ENCODE measurements around the gene SRCAP.

Gene SRCAP

DNA sequence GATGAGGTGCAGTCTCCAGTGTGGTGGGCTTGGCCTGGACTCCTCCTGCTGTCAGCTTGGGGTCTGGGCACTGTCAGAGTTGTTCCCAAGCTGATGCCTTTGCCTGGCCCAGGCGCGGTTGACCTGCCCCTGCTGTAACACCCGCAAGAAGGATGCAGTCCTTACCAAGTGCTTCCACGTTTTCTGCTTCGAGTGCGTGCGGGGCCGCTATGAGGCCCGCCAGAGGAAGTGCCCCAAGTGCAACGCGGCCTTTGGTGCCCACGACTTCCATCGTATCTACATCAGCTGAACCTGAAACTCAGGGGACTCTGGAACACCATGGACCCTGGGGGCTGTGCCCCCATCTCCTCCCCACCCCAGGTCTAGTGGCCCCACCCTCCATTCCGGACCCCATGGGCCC lies 74.9 kb downstream of the SRCAP start:
- H3K9me3 ChIP-seq, result no peaks in the 10 kb centered on the region
- H3K27me3 ChIP-seq, result no peaks in the 10 kb centered on the region
- H3K4me3 ChIP-seq, result no peak overlapping the region
- no peak overlapping the region for H3K4me2 ChIP-seq
- H3K9ac ChIP-seq, result no peak overlapping the region
- H3K4me1 ChIP-seq, result peaks cover 26% of the 10 kb centered on the region
- H4K20me1 ChIP-seq, result peaks cover 61% of the 10 kb centered on the region
- no peak for TF ChIP-seq Cebpa-rat (IDR thresholded peaks at IDR 0.05)
- peaks cover 74% of the 10 kb centered on the region for H3K36me3 ChIP-seq
- no peak overlapping the region for H3K27ac ChIP-seq

DNA sequence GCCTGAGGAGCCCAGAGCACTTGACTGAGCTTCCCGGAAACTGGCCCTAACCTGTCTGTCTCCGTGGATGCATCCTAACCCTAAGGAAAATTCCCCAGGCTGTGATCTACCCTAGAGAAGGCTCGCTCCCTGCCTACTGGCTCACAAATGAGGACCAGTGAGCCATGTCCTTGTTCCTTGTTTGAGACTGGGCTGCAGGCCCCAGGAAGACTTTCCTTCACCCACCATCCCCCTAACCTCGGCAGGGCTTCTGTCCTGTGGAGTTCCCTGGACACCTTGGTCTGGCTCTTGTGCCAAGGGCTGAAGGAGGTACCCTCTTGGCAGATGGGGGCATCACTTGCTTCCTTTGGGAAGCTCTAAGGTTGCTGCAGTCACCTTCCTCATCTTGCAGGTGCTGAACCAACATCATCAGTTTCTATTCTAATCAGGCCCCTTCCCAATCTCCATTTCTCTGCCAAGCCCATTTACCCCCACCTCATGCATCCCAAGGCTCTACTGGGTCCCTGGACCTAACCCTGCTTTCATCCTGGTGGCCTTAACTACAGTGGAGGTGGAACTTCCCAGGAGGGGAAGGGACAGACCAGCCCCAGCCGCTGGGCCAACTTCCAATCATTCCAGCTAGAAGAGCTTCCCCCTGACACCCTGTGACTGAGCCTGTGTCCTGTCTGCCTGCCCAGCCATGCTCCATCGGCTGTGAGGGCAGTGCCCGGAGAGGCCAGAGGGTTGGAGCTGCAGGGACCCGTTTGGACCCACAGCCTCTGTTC lies 75.6 kb downstream of the SRCAP start:
- TF ChIP-seq Cebpa-rat (IDR thresholded peaks at IDR 0.05), result no peak
- Histone ChIP-seq H3K36me3 (peaks cover 74% of the 10 kb centered on the region), H3K9me3 (no peaks in the 10 kb centered on the region), H3K4me3 (peak overlapping the region; percentile 90), H3K27me3 (no peaks in the 10 kb centered on the region), H3K4me2 (peak overlapping the region; percentile 97), H3K9ac (peak overlapping the region; percentile 95), H3K4me1 (peaks cover 26% of the 10 kb centered on the region), H3K27ac (peak overlapping the region; percentile 95; the same call in 1 of the 2 replicates), H4K20me1 (peaks cover 62% of the 10 kb centered on the region)

DNA sequence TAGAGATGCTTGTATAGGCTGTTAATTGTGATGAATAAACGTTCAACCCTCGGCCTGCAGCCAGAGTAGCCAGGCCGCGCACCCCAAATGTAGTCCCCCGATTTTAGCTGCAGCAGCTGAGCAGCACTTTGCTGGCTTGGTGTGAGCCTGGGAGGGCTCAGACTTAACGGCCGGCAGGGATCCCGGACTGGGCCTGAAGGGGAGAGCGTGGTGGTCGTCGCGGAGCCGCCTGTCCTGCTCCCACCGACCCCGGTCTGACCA lies 76.1 kb downstream of the SRCAP start:
- peak overlapping the region; percentile 95 for H3K27ac ChIP-seq
- peaks cover 66% of the 10 kb centered on the region for H4K20me1 ChIP-seq
- peak overlapping the region; percentile 90 for H3K4me3 ChIP-seq
- H3K4me2 ChIP-seq, result peak overlapping the region; percentile 97
- H3K9ac ChIP-seq, result peak overlapping the region; percentile 95
- no peak for TF ChIP-seq Cebpa-rat (IDR thresholded peaks at IDR 0.05)
- H3K4me1 ChIP-seq, result peaks cover 26% of the 10 kb centered on the region
- peaks cover 74% of the 10 kb centered on the region for H3K36me3 ChIP-seq
- no peaks in the 10 kb centered on the region for H3K9me3 ChIP-seq
- H3K27me3 ChIP-seq, result no peaks in the 10 kb centered on the region

DNA sequence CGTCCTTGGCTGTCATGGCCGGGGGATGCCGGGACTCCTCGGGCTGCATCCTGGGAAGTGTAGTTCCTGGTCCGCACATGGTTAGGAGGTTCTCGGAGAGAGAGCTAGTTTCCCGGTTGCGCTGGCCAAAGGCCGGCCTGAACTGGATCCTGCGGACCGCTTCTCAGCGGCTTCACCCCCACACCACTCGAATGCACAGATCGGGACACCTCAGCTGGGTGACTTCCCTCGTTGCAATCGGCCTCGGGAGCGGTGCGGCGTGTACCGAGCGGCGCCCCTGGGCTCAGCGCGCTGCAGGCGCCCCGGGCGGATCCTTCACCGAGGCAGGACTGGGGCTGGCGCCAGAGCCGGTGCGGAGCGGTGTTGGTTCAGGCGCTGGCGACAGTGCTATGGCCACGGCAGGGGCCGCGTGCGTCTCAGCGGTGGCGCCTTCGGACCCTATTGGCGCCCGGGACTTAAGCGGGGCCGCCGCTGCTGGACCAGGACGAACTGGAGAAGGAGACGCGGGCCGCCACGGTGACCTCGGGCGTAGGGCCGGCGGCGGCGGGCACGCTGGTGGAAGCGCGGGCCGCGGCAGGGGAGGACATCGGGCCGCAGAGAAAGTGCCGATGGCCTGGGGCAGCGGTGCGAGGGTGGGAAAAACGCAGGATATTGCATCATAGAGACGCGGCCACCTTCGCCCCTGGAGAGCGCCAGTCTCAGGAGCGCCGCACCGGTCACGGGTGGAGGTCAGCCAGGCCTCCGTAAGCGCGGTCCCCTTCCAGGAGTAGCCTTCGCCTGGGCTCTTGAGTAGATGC lies 76.6 kb downstream of the SRCAP start:
- peak overlapping the region; percentile 95 for H3K9ac ChIP-seq
- peaks cover 26% of the 10 kb centered on the region for H3K4me1 ChIP-seq
- TF ChIP-seq Cebpa-rat (IDR thresholded peaks at IDR 0.05), result peak; percentile 74

DNA sequence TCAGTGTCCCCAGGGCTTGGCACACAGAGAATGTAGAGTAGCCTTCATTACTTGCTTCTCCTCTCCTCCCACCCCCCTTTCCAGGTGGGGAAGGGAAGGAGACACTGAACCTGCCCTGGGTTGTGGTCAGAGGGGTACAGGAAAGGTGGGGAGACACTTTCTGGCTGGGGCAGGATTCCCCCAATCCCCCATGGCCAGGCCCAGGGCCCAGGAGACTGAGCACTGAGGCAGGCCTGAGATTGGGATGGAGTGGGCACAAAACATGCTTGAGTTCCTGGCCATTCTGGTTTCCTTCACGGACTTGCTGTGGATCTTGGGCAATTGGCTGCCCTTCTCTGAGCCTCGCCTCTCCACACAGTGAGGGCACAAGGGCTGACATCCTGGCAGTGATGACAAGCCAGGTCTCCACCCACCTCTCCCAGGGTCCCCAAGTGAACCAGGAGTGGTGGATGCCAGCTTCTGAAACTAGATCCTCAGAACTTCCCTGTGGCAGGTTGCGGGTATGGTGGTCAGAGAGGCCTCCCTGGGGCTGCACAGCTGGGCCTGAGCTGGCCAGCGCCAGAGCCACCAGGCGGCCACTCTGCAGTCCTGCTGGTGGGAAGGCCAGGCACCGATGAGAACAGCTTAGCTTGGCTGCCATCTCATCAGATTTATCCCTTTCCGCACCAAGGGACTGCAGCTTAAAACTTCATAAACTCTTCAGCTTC lies 78.8 kb downstream of the SRCAP start:
- Histone ChIP-seq H3K27ac (no peak overlapping the region), H4K20me1 (peaks cover 77% of the 10 kb centered on the region), H3K9ac (no peak overlapping the region), H3K4me1 (peaks cover 26% of the 10 kb centered on the region), H3K36me3 (peaks cover 72% of the 10 kb centered on the region), H3K27me3 (no peaks in the 10 kb centered on the region), H3K4me3 (no peak overlapping the region), H3K4me2 (peak overlapping the region; percentile 97; the same call in 1 of the 2 replicates), H3K9me3 (no peaks in the 10 kb centered on the region)
- TF ChIP-seq Cebpa-rat (IDR thresholded peaks at IDR 0.05), result no peak

More for the DNA sequence above, 76.6 kb downstream of the SRCAP start:
- H3K4me3 ChIP-seq, result peak overlapping the region; percentile 90
- no peaks in the 10 kb centered on the region for H3K9me3 ChIP-seq
- H3K4me2 ChIP-seq, result peak overlapping the region; percentile 97
- no peaks in the 10 kb centered on the region for H3K27me3 ChIP-seq
- peaks cover 72% of the 10 kb centered on the region for H4K20me1 ChIP-seq
- H3K27ac ChIP-seq, result peak overlapping the region; percentile 95
- H3K36me3 ChIP-seq, result peaks cover 74% of the 10 kb centered on the region

DNA sequence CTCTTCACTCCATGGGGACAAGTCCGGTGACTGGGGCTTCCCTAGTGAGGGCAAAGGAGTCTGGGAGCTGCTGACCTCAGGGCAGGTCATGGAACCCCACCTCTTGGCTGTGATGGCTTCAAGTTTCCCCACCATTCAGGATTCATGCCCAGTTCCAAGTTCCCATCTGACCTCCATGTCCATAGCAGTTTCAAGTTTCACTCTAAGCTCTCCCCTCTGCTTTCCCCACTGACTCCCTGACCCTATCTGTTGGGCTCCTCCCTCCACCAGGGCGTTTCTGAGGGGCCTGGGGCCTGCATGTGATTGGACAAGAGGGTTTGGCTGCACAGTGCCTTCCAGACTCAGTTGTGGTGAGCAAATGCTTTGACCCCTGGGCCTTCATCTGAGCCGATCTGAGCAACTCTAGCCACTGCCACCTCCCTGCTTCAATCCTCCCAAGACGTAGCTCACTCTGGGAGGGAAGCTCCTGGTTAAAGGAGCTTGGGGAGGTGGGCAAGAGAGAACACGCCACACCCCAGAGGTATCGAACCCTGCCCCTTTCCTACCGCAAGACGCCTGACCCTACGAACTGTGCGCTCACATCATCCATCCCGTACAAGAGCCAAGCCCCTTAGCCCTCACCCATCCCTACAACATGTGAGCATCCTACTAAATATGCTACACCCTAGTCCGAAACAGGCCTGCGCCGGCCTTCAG lies 79.7 kb downstream of the SRCAP start:
- Histone ChIP-seq H3K9ac (no peak overlapping the region), H3K36me3 (peaks cover 72% of the 10 kb centered on the region), H3K4me2 (no peak overlapping the region), H3K4me1 (peaks cover 26% of the 10 kb centered on the region), H3K27ac (no peak overlapping the region), H3K4me3 (no peak overlapping the region), H3K9me3 (no peaks in the 10 kb centered on the region), H3K27me3 (no peaks in the 10 kb centered on the region), H4K20me1 (peaks cover 77% of the 10 kb centered on the region)
- TF ChIP-seq Cebpa-rat (IDR thresholded peaks at IDR 0.05), result no peak

DNA sequence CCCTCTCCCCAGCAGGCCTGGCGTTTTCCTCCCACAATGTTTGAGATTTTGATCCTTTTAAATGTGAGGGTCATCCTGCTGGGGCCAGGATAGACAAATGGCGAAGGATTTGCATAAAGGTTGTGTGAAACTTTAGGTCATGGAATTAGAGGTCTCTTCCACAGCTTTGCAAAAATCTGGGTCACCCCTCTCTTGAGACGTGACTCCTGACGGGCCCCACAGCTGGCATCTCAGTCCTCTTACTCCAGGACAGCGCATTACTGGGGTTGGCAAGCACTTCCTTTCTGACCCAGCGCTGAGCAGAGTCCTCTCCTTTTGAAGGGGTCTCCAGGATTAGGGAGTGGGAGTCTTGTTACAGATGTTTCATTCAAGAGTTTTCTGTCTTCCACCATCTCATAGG lies 80.6 kb downstream of the SRCAP start:
- Histone ChIP-seq H3K36me3 (peaks cover 71% of the 10 kb centered on the region), H3K27ac (no peak overlapping the region), H3K9ac (no peak overlapping the region)

DNA sequence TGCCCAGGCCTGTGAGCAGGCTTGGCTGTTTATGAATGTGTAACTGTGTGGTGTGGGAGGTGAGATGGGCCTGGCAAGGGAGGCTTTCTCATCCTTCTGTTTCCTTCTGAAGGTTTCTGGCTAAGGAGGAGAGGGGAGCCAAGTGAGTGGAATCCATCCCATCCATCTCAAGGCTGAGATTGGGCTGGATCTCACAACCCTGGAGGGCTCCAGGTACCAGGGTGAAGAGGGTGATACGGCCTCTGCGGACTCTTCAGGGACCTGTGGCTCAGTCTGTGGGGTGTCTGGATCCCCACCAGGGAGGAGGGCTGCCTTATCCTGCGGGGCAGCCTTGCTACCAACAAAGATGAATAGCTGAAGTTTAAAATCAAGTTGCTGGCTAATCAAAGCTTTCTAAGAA lies 81.0 kb downstream of the SRCAP start:
- Histone ChIP-seq H3K36me3 (peaks cover 72% of the 10 kb centered on the region), H3K4me2 (no peak overlapping the region), H3K9me3 (no peaks in the 10 kb centered on the region), H3K27me3 (no peaks in the 10 kb centered on the region), H3K4me1 (peaks cover 21% of the 10 kb centered on the region), H3K4me3 (no peak overlapping the region), H3K9ac (0 out of 2 replicates have a peak overlapping the region, but pooled peaks have one; percentile 18), H3K27ac (no peak overlapping the region), H4K20me1 (peaks cover 68% of the 10 kb centered on the region)
- TF ChIP-seq Cebpa-rat (IDR thresholded peaks at IDR 0.05), result no peak

More for the DNA sequence above, 80.6 kb downstream of the SRCAP start:
- Histone ChIP-seq H3K4me3 (no peak overlapping the region), H3K27me3 (no peaks in the 10 kb centered on the region), H3K4me2 (no peak overlapping the region), H4K20me1 (peaks cover 69% of the 10 kb centered on the region), H3K9me3 (no peaks in the 10 kb centered on the region), H3K4me1 (peaks cover 23% of the 10 kb centered on the region)
- no peak for TF ChIP-seq Cebpa-rat (IDR thresholded peaks at IDR 0.05)

DNA sequence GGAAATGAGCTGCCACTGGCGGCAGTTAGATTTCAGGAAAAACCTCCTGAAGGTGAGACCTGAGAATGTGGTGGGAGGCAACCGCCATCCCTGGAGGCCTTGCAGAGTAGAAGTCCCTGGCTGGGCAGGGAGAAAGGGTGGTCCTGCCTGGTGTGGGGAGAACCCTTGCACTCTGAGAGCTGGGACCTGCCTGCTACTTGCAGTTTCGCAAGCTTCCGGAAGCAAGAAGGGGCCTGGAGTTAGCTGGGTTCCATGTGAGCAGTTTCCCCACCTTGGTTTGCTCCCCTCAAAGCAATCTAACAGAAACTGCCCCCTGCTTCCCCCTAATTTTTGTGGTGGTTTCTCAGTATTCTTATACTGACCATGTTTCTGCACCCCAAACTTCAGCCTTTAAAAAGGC lies 81.6 kb downstream of the SRCAP start:
- H4K20me1 ChIP-seq, result peaks cover 72% of the 10 kb centered on the region

More for the DNA sequence above, 81.6 kb downstream of the SRCAP start:
- TF ChIP-seq Cebpa-rat (IDR thresholded peaks at IDR 0.05), result no peak
- Histone ChIP-seq H3K9ac (peak overlapping the region; percentile 18; the same call in 1 of the 2 replicates), H3K9me3 (no peaks in the 10 kb centered on the region), H3K27me3 (no peaks in the 10 kb centered on the region), H3K4me1 (peaks cover 25% of the 10 kb centered on the region), H3K36me3 (peaks cover 77% of the 10 kb centered on the region), H3K4me2 (no peak overlapping the region), H3K27ac (no peak overlapping the region), H3K4me3 (no peak overlapping the region)

All from BLaER1 (cell line).